Spinal cord (tissue), 10 donors: ENCODE results near the gene ASCL5. TPM values are rescaled to one million over a fixed set of nuclear protein-coding genes. Genes with fewer than 3 reads are reported as not detected.
A peak's percentile ranks its signal among the peaks of the same experiment; 100 is the strongest.

ENCODE experiments used
- DNase-seq, 6 donors: peaks; one replicate each; pipeline versions ENCODE4 v3.0.0 to v3.0.0-alpha.2; 2013 to 2015; ENCODE audit warnings: low spot score in 6 of 6, low read depth in 4 of 6
- H3K27ac ChIP-seq: one replicate; pipeline ENCODE4 v1.5.1; 2013; ENCODE audit warnings: low read depth, low read length, control low read depth
- H3K27me3 ChIP-seq: one replicate; pipeline ENCODE4 v1.6.1; 2013; ENCODE audit warnings: low read length; ENCODE audit not compliant: control insufficient read depth, insufficient read depth
- H3K36me3 ChIP-seq: one replicate; pipeline ENCODE4 v1.6.1; 2013; ENCODE audit warnings: low read length; ENCODE audit not compliant: control insufficient read depth, insufficient read depth
- H3K4me1 ChIP-seq: one replicate; pipeline ENCODE4 v1.6.1; 2013; ENCODE audit warnings: low read length; ENCODE audit not compliant: control insufficient read depth, insufficient read depth
- H3K4me3 ChIP-seq: one replicate; pipeline ENCODE4 v1.5.1; 2013; ENCODE audit warnings: low read depth, low read length, control low read depth
- H3K9me3 ChIP-seq: one replicate; pipeline ENCODE4 v1.6.1; 2013; ENCODE audit warnings: low read length; ENCODE audit not compliant: control insufficient read depth, insufficient read depth
- WGBS: methylation state at CpG from one replicate; pipeline ENCODE4 v1.1.5; 2013; ENCODE audit warnings: missing lambda C conversion rate; ENCODE audit not compliant: insufficient coverage; 5-methylcytosine and 5-hydroxymethylcytosine counted together
- polyA plus RNA-seq, 2 donors: library from polyadenylated mRNA; unstranded; fragments of 120-200 nt; gene quantifications; one replicate each; pipeline ENCODE4 v1.2.1, GENCODE V29; 2013; ENCODE audit not compliant: insufficient read length in 2 of 2
- total RNA-seq, 2 donors: library from RNA; depleted of rRNA in 1 of 2; stranded (reverse); fragments of 120-200 nt in 1 of 2; fragments of >200 nt in 1 of 2; gene quantifications; one replicate each; pipeline versions ENCODE4 v1.2.3 to v1.2.4, GENCODE V29; 2013 to 2014
- donor health status: healthy.

Gene ASCL5
- total and polyA plus RNA-seq, 4 donors: 0.17 to 1.3 (median 0.95) TPM; not detected in 1

DNA sequence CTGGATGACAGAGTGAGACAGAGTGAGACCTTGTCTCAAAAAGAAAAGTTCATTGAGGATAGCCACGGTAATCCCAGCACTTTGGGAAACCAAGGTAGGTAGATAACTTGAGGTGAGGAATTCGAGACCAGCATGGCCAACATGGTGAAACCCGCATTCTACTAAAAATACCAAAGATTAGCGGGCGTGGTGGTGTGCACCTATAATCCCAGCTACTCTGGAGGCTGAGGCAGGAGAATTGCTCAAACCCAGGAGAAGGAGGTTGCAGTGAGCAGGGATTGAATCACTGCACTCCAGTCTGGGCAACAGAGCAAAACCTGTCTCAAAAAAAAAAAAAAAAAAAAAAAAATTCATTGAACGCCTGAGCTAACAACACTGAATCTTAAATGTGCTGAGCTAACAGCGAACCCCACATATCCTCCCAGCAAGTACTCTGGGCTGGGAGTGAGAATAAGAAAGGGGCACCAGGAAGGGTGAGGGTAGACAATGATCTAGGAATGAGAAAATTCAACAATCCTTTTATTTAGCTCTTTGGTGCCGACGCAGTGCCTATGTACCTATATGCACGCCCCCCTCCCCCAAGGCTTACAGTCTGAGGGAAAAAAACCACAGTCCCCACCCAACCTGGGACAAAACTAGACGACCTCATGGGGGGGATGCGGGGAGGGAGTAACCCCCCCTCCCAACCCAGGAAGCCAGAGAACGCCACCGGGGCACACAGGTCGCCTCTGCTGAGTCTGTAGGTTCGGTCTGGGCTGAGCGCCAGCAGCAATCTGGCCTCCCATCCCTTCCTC, 13.3 kb downstream of the ASCL5 start:
- no peak for DNase-seq
- no peaks in the 10 kb centered on the region for H3K27me3 ChIP-seq
- H3K36me3 ChIP-seq: no peaks in the 10 kb centered on the region
- H3K27ac ChIP-seq: no peak overlapping the region
- H3K4me1 ChIP-seq: peaks cover 30% of the 10 kb centered on the region
- H3K4me3 ChIP-seq: peak overlapping the region; percentile 78
- WGBS: 17% methylated on average over 6 of the region's 17 CpGs
- no peaks in the 10 kb centered on the region for H3K9me3 ChIP-seq

GRCh38 chr1:201112926-201113325, 14.1 kb downstream of the ASCL5 start:
- no peak overlapping the region for H3K27ac ChIP-seq
- H3K4me1 ChIP-seq: peaks cover 34% of the 10 kb centered on the region
- H3K9me3 ChIP-seq: no peaks in the 10 kb centered on the region
- no peak overlapping the region for H3K4me3 ChIP-seq
- no peaks in the 10 kb centered on the region for H3K36me3 ChIP-seq
- whole genome bisulfite sequencing: 100% methylated on average over 2 of the region's 3 CpGs
- no peak for DNase-seq
- H3K27me3 ChIP-seq: no peaks in the 10 kb centered on the region

DNA sequence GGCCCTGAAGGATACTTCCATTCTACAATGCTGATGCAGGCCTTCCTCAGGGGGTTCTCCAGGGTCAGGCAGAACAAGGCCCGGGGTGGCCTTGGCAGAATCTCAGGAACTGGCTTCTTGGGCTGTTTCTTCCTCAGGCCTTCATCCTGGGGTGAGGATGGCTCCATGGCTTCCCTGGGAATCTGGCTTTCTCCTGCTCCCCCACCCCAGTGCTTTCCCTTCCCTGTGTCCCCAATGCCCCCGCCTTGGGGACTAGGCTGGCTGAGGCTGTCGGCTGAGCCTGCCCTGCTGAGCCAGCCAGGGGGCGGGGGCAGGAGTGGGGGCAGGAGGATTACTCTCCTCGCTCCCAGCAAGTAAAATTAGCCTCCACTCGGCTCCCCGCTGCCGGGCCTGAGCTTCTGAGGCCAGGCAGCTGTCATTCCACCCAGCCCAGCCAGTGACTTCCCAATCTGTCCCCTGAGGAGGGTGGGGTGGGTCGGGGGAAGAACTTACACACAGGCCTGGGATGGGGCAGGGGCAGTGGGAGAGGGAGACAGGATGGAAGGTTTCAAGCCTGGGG, 14.7 kb downstream of the ASCL5 start, which contains the start of gene CACNA1S:
CACNA1S (minus strand) TSS at position 254 of the 559 bp plus-strand sequence; CDS start at position 167, 87 bp downstream.
- no peak within 1 kb of the TSS for H3K27ac ChIP-seq
- peaks cover 34% of the 10 kb centered on the region for H3K4me1 ChIP-seq

GRCh38 chr1:201111672-201112071, 15.3 kb downstream of the ASCL5 start:
- H3K4me3 ChIP-seq: no peak overlapping the region
- H3K27ac ChIP-seq: no peak overlapping the region
- no peaks in the 10 kb centered on the region for H3K36me3 ChIP-seq
- H3K4me1 ChIP-seq: peaks cover 34% of the 10 kb centered on the region
- H3K9me3 ChIP-seq: no peaks in the 10 kb centered on the region
- DNase-seq: no peak
- 100% methylated on average over 1 of the region's 3 CpGs for WGBS
- H3K27me3 ChIP-seq: no peaks in the 10 kb centered on the region

More for the DNA sequence above, 14.7 kb downstream of the ASCL5 start, which contains the start of gene CACNA1S:
- DNase-seq: no peak
- Histone ChIP-seq H3K4me3 (no peak within 1 kb of the TSS), H3K27me3 (no peaks in the 10 kb centered on the region), H3K9me3 (no peaks in the 10 kb centered on the region), H3K36me3 (no peaks in the 10 kb centered on the region)
- 82% methylated on average over 4 of the region's 9 CpGs for WGBS

GRCh38 chr1:201111156-201111555, 15.8 kb downstream of the ASCL5 start:
- Histone ChIP-seq H3K4me3 (no peak overlapping the region), H3K4me1 (peaks cover 34% of the 10 kb centered on the region), H3K9me3 (no peaks in the 10 kb centered on the region), H3K27me3 (no peaks in the 10 kb centered on the region), H3K36me3 (no peaks in the 10 kb centered on the region), H3K27ac (no peak overlapping the region)
- DNase-seq: no peak
- WGBS: 87% methylated on average over 7 of the region's 7 CpGs

- no peaks in the 10 kb centered on the region for H3K27me3 ChIP-seq
- H3K9me3 ChIP-seq: no peaks in the 10 kb centered on the region
- no peaks in the 10 kb centered on the region for H3K36me3 ChIP-seq
- no peak overlapping the region for H3K27ac ChIP-seq
- H3K4me3 ChIP-seq: no peak overlapping the region
- H3K4me1 ChIP-seq: peaks cover 32% of the 10 kb centered on the region
- DNase-seq: no peak
- WGBS: no CpG with 5 or more reads among the region's 5 CpGs
These were observed 16.4 kb downstream of the ASCL5 start for GRCh38 chr1:201110616-201111015.

- DNase-seq: no peak
- H3K9me3 ChIP-seq: no peaks in the 10 kb centered on the region
- no peaks in the 10 kb centered on the region for H3K27me3 ChIP-seq
- no peaks in the 10 kb centered on the region for H3K36me3 ChIP-seq
- H3K4me3 ChIP-seq: no peak overlapping the region
- WGBS: 91% methylated on average over 9 of the region's 10 CpGs
- H3K4me1 ChIP-seq: peaks cover 27% of the 10 kb centered on the region
- no peak overlapping the region for H3K27ac ChIP-seq
These were observed 16.8 kb downstream of the ASCL5 start for GRCh38 chr1:201110138-201110537.

GRCh38 chr1:201109651-201110050, 17.3 kb downstream of the ASCL5 start:
- no peaks in the 10 kb centered on the region for H3K36me3 ChIP-seq
- H3K4me3 ChIP-seq: no peak overlapping the region
- no peaks in the 10 kb centered on the region for H3K27me3 ChIP-seq
- peaks cover 23% of the 10 kb centered on the region for H3K4me1 ChIP-seq
- no peak for DNase-seq
- WGBS: 80% methylated on average over 1 of the region's 1 CpG
- H3K9me3 ChIP-seq: no peaks in the 10 kb centered on the region
- H3K27ac ChIP-seq: no peak overlapping the region

DNA sequence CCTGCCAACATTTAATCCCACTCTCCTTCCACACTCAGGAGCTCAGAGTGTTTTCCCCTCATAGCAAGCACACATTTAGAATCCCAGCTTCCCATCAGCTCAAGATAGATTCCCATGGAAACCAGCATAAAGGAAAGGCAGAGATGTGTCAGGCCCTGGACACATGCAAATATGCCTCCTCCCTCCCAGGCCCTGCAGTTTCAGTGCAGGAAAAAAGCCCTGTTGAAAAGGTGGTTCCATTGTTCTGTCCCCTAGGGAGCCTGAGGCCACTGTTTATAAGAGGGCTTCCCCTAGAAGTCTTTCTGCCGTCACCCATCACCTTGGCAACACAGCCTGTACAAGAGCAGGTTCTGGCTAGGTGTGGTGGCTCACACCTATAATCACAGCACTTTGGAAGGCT, 18.4 kb downstream of the ASCL5 start:
- peaks cover 13% of the 10 kb centered on the region for H3K4me1 ChIP-seq
- DNase-seq: peak in 2 of 6 donors; percentile 75 to 79
- no peaks in the 10 kb centered on the region for H3K27me3 ChIP-seq
- WGBS: 0% methylated on average over 1 of the region's 1 CpG
- H3K4me3 ChIP-seq: no peak overlapping the region
- H3K9me3 ChIP-seq: no peaks in the 10 kb centered on the region
- no peaks in the 10 kb centered on the region for H3K36me3 ChIP-seq
- peak overlapping the region; percentile 2 for H3K27ac ChIP-seq

DNA sequence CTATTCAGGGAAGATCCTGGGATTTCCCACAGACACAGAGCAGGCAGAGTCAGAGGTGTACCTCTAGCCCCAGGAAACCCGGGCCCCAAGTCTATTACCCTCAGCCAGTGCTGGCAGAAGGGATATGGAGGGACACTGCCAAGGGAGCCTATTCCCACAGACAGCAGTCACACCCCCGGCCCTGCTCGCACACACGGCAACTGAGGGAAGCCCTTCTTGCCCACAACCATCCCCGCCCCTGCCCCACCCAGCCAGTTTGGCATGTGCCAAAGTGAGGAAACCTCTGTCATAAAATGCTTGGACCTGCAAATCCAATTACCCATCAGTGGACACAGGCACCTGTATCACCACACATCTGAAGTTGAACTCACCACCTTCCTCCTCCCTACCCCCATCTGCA, 21.3 kb downstream of the ASCL5 start:
- peaks cover 9% of the 10 kb centered on the region for H3K4me1 ChIP-seq
- no peak for DNase-seq
- no peaks in the 10 kb centered on the region for H3K9me3 ChIP-seq
- H3K27ac ChIP-seq: no peak overlapping the region
- 79% methylated on average over 5 of the region's 5 CpGs for WGBS
- H3K4me3 ChIP-seq: no peak overlapping the region
- no peaks in the 10 kb centered on the region for H3K36me3 ChIP-seq
- H3K27me3 ChIP-seq: no peaks in the 10 kb centered on the region
